ENCODE results near the gene ATG16L2. TPM values are rescaled to one million over a fixed set of nuclear protein-coding genes. Genes with fewer than 3 reads are reported as not detected.

The ATG16L2 gene
- polyA plus RNA-seq, 5 donors: 36.9 to 52.1 (median 43.3) TPM

- DNase-seq: no peak
Observed at GRCh38 chr11:72876147-72876546, 61.9 kb downstream of the ATG16L2 start.

Other genes with a start within 250 kb of the ATG16L2 start
- 10 to 100 TPM in 2 of 5 donors, 1 to 10 TPM in 3; 7.7 to 14.9 (median 9.5) TPM for gene PDE2A, start 140.0 kb upstream of the ATG16L2 start, polyA plus RNA-seq (ENCODE audit: insufficient read depth in 1 of 5, insufficient read length in 5 of 5, low replicate concordance in 1 of 5)
- 100 to 1,000 TPM in 2 of 5 donors, 10 to 100 TPM in 3; 66.9 to 107 (median 89.0) TPM for gene ARAP1, start 62.0 kb upstream of the ATG16L2 start, polyA plus RNA-seq (ENCODE audit: insufficient read depth in 1 of 5, insufficient read length in 5 of 5, low replicate concordance in 1 of 5)
- gene STARD10, start 20.4 kb upstream of the ATG16L2 start, polyA plus RNA-seq (ENCODE audit: insufficient read depth in 1 of 5, insufficient read length in 5 of 5, low replicate concordance in 1 of 5): 100 to 1,000 TPM in 3 of 5 donors, 10 to 100 TPM in 2; 95.7 to 143 (median 102) TPM